ENCODE data around the gene ANKRD42.

DNA sequence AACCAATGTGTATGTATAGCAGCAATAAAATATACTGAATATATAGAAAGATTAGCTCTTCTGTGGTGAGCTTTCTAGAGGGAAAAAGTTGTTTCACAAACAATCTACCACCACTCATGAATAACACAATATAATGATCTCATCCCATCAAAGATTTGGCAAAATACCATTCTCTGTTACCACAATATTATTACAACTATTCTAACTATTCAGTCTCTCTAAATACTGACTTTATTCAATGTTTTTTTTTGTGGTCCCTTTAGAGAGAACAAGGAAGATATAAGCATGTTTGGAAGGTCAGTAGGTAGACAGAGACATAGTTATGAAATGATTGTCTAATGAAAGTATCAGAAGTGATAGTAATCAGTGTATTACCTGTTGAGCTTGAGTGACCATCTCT is 84.8 kb downstream of the ANKRD42 start:
- TF ChIP-seq, protein P1, sequence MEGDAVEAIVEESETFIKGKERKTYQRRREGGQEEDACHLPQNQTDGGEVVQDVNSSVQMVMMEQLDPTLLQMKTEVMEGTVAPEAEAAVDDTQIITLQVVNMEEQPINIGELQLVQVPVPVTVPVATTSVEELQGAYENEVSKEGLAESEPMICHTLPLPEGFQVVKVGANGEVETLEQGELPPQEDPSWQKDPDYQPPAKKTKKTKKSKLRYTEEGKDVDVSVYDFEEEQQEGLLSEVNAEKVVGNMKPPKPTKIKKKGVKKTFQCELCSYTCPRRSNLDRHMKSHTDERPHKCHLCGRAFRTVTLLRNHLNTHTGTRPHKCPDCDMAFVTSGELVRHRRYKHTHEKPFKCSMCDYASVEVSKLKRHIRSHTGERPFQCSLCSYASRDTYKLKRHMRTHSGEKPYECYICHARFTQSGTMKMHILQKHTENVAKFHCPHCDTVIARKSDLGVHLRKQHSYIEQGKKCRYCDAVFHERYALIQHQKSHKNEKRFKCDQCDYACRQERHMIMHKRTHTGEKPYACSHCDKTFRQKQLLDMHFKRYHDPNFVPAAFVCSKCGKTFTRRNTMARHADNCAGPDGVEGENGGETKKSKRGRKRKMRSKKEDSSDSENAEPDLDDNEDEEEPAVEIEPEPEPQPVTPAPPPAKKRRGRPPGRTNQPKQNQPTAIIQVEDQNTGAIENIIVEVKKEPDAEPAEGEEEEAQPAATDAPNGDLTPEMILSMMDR (IDR thresholded peaks at IDR 0.05 in 2 of 3, conservative IDR thresholded peaks at IDR 0.05 in 1 of 3; ENCODE audit: borderline replicate concordance in 1 of 3, insufficient read depth in 1 of 3, low read depth in 2 of 3, low read length in 2 of 3), result no peak
- TF ChIP-seq YY1 (IDR thresholded peaks at IDR 0.05; ENCODE audit: extremely low read depth, insufficient replicate concordance, low read depth, low read length) (no peak), EGR1 (IDR thresholded peaks at IDR 0.05; ENCODE audit: low read depth) (no peak), FOSL1 (IDR thresholded peaks at IDR 0.05; ENCODE audit: low read depth) (no peak), EZH2 (IDR thresholded peaks at IDR 0.05) (no peak), CEBPB (IDR thresholded peaks at IDR 0.05; ENCODE audit: low read depth) (no peak), SP1 (IDR thresholded peaks at IDR 0.05; ENCODE audit: low read depth) (no peak), ZNF274 (IDR thresholded peaks at IDR 0.05; ENCODE audit: low read depth, low read length) (no peak), RAD21 (IDR thresholded peaks at IDR 0.05; ENCODE audit: low read depth) (no peak), ZBTB33 (IDR thresholded peaks at IDR 0.05; ENCODE audit: extremely low read depth, insufficient replicate concordance, low read length) (no peak)
- TF ChIP-seq, protein P2, sequence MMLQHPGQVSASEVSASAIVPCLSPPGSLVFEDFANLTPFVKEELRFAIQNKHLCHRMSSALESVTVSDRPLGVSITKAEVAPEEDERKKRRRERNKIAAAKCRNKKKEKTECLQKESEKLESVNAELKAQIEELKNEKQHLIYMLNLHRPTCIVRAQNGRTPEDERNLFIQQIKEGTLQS (IDR thresholded peaks at IDR 0.05), result no peak

Data from HCT116 (cell line).